ENCODE measurements around the gene ITGA8. TPM values are rescaled to one million over a fixed set of nuclear protein-coding genes. Genes with fewer than 3 reads are reported as not detected.
"Not testable (repeated sequence)": the region's sequence is repeated elsewhere in the genome, so short reads cannot be mapped to it uniquely, and the experiment has no call there.

Gene ITGA8
- total RNA-seq, 5 donors from 2014 or later (not counting 1 experiment from before 2014, with no cell fraction given): 0.03 to 0.06 (median 0.06) TPM; not detected in 2

DNA sequence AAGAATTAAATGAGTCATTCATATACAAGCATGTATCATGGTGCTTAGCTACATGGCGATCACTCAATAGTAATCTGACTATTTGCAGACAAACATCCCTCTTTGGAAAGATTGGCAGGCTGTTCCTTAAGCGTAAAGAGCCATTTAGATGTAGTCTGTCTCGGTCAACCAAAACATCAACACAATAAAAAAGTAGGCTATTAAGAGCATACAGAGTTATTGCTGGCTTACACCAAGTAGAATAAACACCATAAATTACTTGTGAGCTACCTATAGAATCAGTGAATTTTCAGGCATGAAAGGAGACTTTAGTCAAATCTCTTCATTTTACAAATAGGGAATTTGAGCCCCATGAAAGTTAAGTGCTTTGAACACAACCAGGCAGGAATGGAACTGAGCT lies 176.9 kb downstream of the ITGA8 start:
- peaks cover 8 to 15% (median 15%) of the 10 kb centered on the region in 3 donors for H3K9me3 Mint-ChIP-seq
- Histone ChIP-seq H3K36me3 (ENCODE audit: control insufficient read depth in 2 of 2, extremely low read depth in 1 of 2, insufficient read depth in 1 of 2, low read length in 1 of 2) (no peaks in the 10 kb centered on the region), H3K4me1 (ENCODE audit: control insufficient read depth in 1 of 2, extremely low read depth in 1 of 2, insufficient read depth in 2 of 2, low read length in 2 of 2) (no peaks in the 10 kb centered on the region), H3K4me3 (ENCODE audit: control insufficient read depth in 1 of 2, extremely low read depth in 1 of 2, low read length in 1 of 2) (no peak overlapping the region), H3K27ac (ENCODE audit: low read length) (no peak overlapping the region), H3K27me3 (replicated peaks in 1 of 2; ENCODE audit: control insufficient read depth in 2 of 2, extremely low read depth in 1 of 2, insufficient read depth in 2 of 2, low read length in 1 of 2) (no peaks in the 10 kb centered on the region), H3K9me3 (no peaks in the 10 kb centered on the region)
- CTCF ChIA-PET: no interaction called here
- no peak overlapping the region for H3K4me3 Mint-ChIP-seq
- no CpG with 5 or more reads among the region's 3 CpGs for WGBS (ENCODE audit: insufficient coverage)
- no peaks in the 10 kb centered on the region for H3K4me1 Mint-ChIP-seq
- peaks cover 0 to 17% of the 10 kb centered on the region in 2 donors for H3K27me3 Mint-ChIP-seq
- no peak for ATAC-seq (replicated peaks in 1 of 4)
- POLR2A ChIA-PET: no interaction called here
- no peak overlapping the region for H3K27ac Mint-ChIP-seq
- DNase-seq: no peak
- H3K36me3 Mint-ChIP-seq: no peaks in the 10 kb centered on the region

DNA sequence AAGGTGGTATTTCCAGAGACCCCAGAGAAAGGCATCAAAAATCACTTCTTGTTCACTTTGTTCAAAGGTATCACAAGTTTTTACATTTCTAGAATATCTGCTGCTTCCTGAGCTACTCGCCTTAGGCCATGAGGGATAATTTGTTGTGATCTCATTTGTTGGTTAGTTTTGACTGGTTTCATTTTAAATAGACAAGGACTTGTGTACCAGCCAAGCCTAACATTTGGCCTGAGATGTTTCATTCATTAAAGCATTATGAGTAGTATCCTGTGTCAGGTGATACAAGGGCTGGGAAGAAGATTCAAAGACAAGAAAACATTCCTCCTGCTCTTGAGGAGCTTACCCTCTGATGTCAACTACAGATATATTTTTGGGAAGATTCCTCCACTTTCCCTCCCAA lies 178.3 kb downstream of the ITGA8 start:
- H3K27me3 Mint-ChIP-seq: peaks cover 0 to 21% of the 10 kb centered on the region in 2 donors
- no peaks in the 10 kb centered on the region for H3K36me3 Mint-ChIP-seq
- 40% methylated on average over 1 of the region's 1 CpG for WGBS (ENCODE audit: insufficient coverage)
- Histone ChIP-seq H3K4me3 (ENCODE audit: control insufficient read depth in 1 of 2, extremely low read depth in 1 of 2, low read length in 1 of 2) (no peak overlapping the region), H3K27me3 (replicated peaks in 1 of 2; ENCODE audit: control insufficient read depth in 2 of 2, extremely low read depth in 1 of 2, insufficient read depth in 2 of 2, low read length in 1 of 2) (no peaks in the 10 kb centered on the region), H3K36me3 (ENCODE audit: control insufficient read depth in 2 of 2, extremely low read depth in 1 of 2, insufficient read depth in 1 of 2, low read length in 1 of 2) (no peaks in the 10 kb centered on the region), H3K27ac (ENCODE audit: low read length) (no peak overlapping the region), H3K9me3 (no peaks in the 10 kb centered on the region), H3K4me1 (ENCODE audit: control insufficient read depth in 1 of 2, extremely low read depth in 1 of 2, insufficient read depth in 2 of 2, low read length in 2 of 2) (no peaks in the 10 kb centered on the region)
- H3K9me3 Mint-ChIP-seq: peaks cover 8 to 15% (median 15%) of the 10 kb centered on the region in 3 donors
- ChIA-PET CTCF (no interaction called here), POLR2A (no interaction called here)
- H3K4me1 Mint-ChIP-seq: no peaks in the 10 kb centered on the region
- no peak for ATAC-seq (replicated peaks in 1 of 4)
- no peak overlapping the region for H3K4me3 Mint-ChIP-seq
- no peak overlapping the region for H3K27ac Mint-ChIP-seq
- no peak for DNase-seq

DNA sequence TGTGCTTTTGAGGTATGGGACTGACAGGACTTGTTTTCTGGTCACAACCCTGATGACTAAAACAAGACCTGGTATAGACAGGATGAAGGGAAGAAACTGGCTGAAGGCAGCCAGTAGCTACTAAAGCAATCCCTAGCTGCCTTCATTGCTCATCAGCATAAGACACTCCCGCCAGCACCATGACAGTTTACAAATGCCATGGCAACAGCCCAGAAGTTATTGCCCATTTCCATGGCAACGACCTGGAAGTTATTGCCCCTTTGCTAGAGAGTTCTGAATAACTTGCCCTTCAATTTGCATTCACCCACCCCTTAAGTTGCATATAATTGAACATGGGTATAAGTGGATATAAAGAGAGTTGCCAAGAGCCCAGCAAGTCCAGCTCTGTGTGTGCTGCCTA lies 179.0 kb downstream of the ITGA8 start:
- ATAC-seq (replicated peaks in 1 of 4) (no peak), DNase-seq (no peak)
- peaks cover 0 to 20% of the 10 kb centered on the region in 2 donors for H3K27me3 Mint-ChIP-seq
- CTCF ChIA-PET: no interaction called here
- Histone ChIP-seq H3K27me3 (replicated peaks in 1 of 2; ENCODE audit: control insufficient read depth in 2 of 2, extremely low read depth in 1 of 2, insufficient read depth in 2 of 2, low read length in 1 of 2) (no peaks in the 10 kb centered on the region), H3K4me3 (ENCODE audit: control insufficient read depth in 1 of 2, extremely low read depth in 1 of 2, low read length in 1 of 2) (no peak overlapping the region), H3K4me1 (ENCODE audit: control insufficient read depth in 1 of 2, extremely low read depth in 1 of 2, insufficient read depth in 2 of 2, low read length in 2 of 2) (no peaks in the 10 kb centered on the region), H3K36me3 (ENCODE audit: control insufficient read depth in 2 of 2, extremely low read depth in 1 of 2, insufficient read depth in 1 of 2, low read length in 1 of 2) (no peaks in the 10 kb centered on the region), H3K27ac (ENCODE audit: low read length) (no peak overlapping the region), H3K9me3 (no peaks in the 10 kb centered on the region)
- no peak overlapping the region for H3K4me3 Mint-ChIP-seq
- no CpG with 5 or more reads among the region's 2 CpGs for WGBS (ENCODE audit: insufficient coverage)
- no peaks in the 10 kb centered on the region for H3K36me3 Mint-ChIP-seq
- peaks cover 8 to 15% (median 10%) of the 10 kb centered on the region in 3 donors for H3K9me3 Mint-ChIP-seq
- H3K4me1 Mint-ChIP-seq: no peaks in the 10 kb centered on the region
- POLR2A ChIA-PET: no interaction called here
- no peak overlapping the region for H3K27ac Mint-ChIP-seq

DNA sequence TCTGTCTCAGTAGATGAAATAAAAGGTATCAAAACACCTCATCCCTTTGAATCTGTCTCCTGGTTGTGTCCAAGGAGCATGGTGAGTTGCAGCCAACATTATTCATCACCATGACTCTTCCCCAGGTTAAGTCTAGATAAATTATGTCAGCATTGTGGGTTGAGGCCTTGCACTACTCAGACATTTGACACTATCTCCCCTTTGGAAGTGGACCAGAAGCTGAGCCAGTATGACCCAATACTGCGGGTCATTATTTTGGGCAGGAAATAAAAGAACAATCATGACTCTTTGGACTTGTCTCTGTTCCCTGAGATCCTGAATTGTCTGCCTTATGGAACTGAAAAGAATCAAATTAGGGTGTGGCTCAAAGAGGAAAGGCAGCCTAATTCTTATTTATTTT lies 180.5 kb downstream of the ITGA8 start:
- Histone ChIP-seq H3K27me3 (replicated peaks in 1 of 2; ENCODE audit: control insufficient read depth in 2 of 2, extremely low read depth in 1 of 2, insufficient read depth in 2 of 2, low read length in 1 of 2) (no peaks in the 10 kb centered on the region), H3K36me3 (ENCODE audit: control insufficient read depth in 2 of 2, extremely low read depth in 1 of 2, insufficient read depth in 1 of 2, low read length in 1 of 2) (no peaks in the 10 kb centered on the region), H3K4me3 (ENCODE audit: control insufficient read depth in 1 of 2, extremely low read depth in 1 of 2, low read length in 1 of 2) (no peak overlapping the region), H3K4me1 (ENCODE audit: control insufficient read depth in 1 of 2, extremely low read depth in 1 of 2, insufficient read depth in 2 of 2, low read length in 2 of 2) (no peaks in the 10 kb centered on the region), H3K27ac (ENCODE audit: low read length) (no peak overlapping the region), H3K9me3 (no peaks in the 10 kb centered on the region)
- peaks cover 2 to 11% (median 4%) of the 10 kb centered on the region in 3 donors for H3K9me3 Mint-ChIP-seq
- peaks cover 0 to 17% of the 10 kb centered on the region in 2 donors for H3K27me3 Mint-ChIP-seq
- no peaks in the 10 kb centered on the region for H3K36me3 Mint-ChIP-seq
- no peak overlapping the region for H3K4me3 Mint-ChIP-seq
- ATAC-seq (replicated peaks in 1 of 4): no peak
- no CpG with 5 or more reads among the region's 1 CpG for WGBS (ENCODE audit: insufficient coverage)
- no peaks in the 10 kb centered on the region for H3K4me1 Mint-ChIP-seq
- CTCF ChIA-PET: no interaction called here
- H3K27ac Mint-ChIP-seq: no peak overlapping the region
- DNase-seq: no peak
- POLR2A ChIA-PET: interaction anchor here in 1 of 2 donors (0.6 kb wide), 1 partner anchor 12 kb away, joined by 3 read pairs; no protein-coding TSS in a partner anchor

DNA sequence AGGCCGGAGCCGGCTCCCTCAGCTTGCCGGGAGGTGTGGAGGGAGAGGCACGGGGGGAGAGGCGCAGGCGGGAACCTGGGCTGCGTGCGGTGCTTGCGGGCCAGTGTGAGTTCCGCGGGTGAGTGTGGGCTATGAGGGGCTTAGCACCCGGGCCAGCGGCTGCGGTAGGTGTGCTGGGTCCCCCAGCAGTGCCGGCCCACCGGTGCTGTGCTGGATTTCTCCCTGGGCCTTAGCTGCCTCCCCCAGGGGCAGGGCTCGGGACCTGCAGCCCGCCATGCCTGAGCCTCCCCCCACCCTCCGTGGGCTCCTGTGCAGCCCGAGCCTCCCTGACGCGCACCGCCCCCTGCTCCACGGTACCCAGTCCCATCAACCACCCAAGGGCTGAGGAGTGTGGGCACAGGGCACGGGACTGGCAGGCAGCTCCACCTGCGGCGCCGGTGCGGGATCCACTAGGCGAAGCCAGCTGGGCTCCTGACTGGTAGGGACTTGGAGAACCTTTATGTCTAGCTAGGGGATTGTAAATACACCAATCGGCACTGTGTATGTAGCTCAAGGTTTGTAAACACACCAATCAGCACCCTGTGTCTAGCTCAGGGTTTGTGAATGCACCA lies 184.7 kb downstream of the ITGA8 start:
- CTCF ChIA-PET; H3K9me3 Mint-ChIP-seq; H3K36me3 Mint-ChIP-seq; H3K4me1 Mint-ChIP-seq; H3K27me3 ChIP-seq (replicated peaks in 1 of 2; ENCODE audit: control insufficient read depth in 2 of 2, extremely low read depth in 1 of 2, insufficient read depth in 2 of 2, low read length in 1 of 2); H3K4me3 ChIP-seq (ENCODE audit: control insufficient read depth in 1 of 2, extremely low read depth in 1 of 2, low read length in 1 of 2); H3K27ac Mint-ChIP-seq; H3K4me1 ChIP-seq (ENCODE audit: control insufficient read depth in 1 of 2, extremely low read depth in 1 of 2, insufficient read depth in 2 of 2, low read length in 2 of 2); POLR2A ChIA-PET; ATAC-seq (replicated peaks in 1 of 4); H3K4me3 Mint-ChIP-seq; H3K27ac ChIP-seq (ENCODE audit: low read length); H3K9me3 ChIP-seq; DNase-seq; H3K36me3 ChIP-seq (ENCODE audit: control insufficient read depth in 2 of 2, extremely low read depth in 1 of 2, insufficient read depth in 1 of 2, low read length in 1 of 2): not testable (repeated sequence)
- H3K27me3 Mint-ChIP-seq: peaks cover 2 to 11% of the 10 kb centered on the region in 2 donors
- 92% methylated on average over 16 of the region's 31 CpGs for WGBS (ENCODE audit: insufficient coverage)

DNA sequence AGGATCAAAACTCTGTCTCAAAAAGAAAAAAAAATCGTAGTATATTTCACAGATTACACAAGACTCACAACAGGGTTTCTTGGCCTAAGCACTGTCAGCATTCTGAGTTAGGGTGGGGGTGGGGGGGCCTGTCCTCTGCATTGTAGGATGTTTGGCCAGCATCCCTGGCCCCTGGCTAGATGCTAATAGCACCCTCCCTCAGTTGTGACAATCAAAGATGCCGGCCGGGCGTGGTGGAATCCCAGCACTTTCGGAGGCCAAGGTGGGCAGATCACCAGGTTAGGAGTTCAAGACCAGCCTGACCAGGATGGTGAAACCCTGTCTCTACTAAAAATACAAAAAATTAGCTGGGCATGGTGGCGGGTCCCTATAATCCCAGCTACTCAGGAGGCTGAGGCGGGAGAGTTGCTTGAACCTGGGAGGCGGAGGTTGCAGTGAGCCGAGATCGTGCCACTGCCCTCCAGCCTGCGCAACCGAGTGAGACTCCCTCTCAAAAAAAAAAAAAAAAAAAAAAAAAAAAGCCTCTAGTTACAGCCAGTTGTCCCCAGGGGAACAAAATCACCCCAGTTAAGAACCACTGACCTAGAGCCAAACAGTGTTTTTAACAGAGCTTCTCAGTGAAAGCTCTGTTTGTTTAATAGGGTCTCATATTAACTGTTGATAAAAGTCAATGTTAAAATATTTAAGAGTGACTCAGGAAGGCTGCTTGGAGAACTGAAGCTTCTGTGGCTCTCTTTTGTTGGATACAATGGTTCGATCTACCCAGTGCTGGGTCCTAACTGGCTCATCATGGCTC lies 187.6 kb downstream of the ITGA8 start:
- Histone ChIP-seq H3K27me3 (replicated peaks in 1 of 2; ENCODE audit: control insufficient read depth in 2 of 2, extremely low read depth in 1 of 2, insufficient read depth in 2 of 2, low read length in 1 of 2) (peaks cover 0 to 2% of the 10 kb centered on the region in 2 experiments), H3K9me3 (no peaks in the 10 kb centered on the region), H3K4me1 (ENCODE audit: control insufficient read depth in 1 of 2, extremely low read depth in 1 of 2, insufficient read depth in 2 of 2, low read length in 2 of 2) (no peaks in the 10 kb centered on the region), H3K36me3 (ENCODE audit: control insufficient read depth in 2 of 2, extremely low read depth in 1 of 2, insufficient read depth in 1 of 2, low read length in 1 of 2) (no peaks in the 10 kb centered on the region), H3K4me3 (ENCODE audit: control insufficient read depth in 1 of 2, extremely low read depth in 1 of 2, low read length in 1 of 2) (no peak overlapping the region), H3K27ac (ENCODE audit: low read length) (no peak overlapping the region)
- DNase-seq (no peak), ATAC-seq (replicated peaks in 1 of 4) (no peak)
- Mint-ChIP-seq H3K27me3 (peaks cover 5 to 22% of the 10 kb centered on the region in 2 donors), H3K27ac (no peak overlapping the region), H3K9me3 (no peaks in the 10 kb centered on the region), H3K4me3 (no peak overlapping the region), H3K4me1 (no peaks in the 10 kb centered on the region), H3K36me3 (no peaks in the 10 kb centered on the region)
- POLR2A ChIA-PET: no interaction called here
- CTCF ChIA-PET: interaction anchor here (0.6 to 0.7 kb wide), 2 partner anchors 346 to 438 kb away, joined by 3 to 5 read pairs; no protein-coding TSS in a partner anchor
- 88% methylated on average over 5 of the region's 13 CpGs for WGBS (ENCODE audit: insufficient coverage)
